Left lung (tissue), 10 donors: ENCODE results near the gene NHERF2. TPM values are rescaled to one million over a fixed set of nuclear protein-coding genes. Genes with fewer than 3 reads are reported as not detected.
A peak's percentile ranks its signal among the peaks of the same experiment; 100 is the strongest.

Experiments used
- ATAC-seq: fragments of 200-7000 bp; cut with Tn5 transposase; one replicate; pipeline ENCODE4 v1.9.1; 2020; ENCODE audit warnings: moderate library complexity
- DNase-seq, 4 donors: peaks; one replicate each; pipeline ENCODE4 v3.0.0-alpha.2; 2013 to 2020
- H3K27ac ChIP-seq, 2 donors: fragments of 200-600 bp; sonication (generic) in 1 of 2; one replicate each; pipeline versions ENCODE4 v1.5.0 to v1.8.0; 2020 to 2021
- H3K27me3 ChIP-seq, 2 donors: fragments of 200-600 bp; sonication (generic) in 1 of 2; one replicate each; pipeline versions ENCODE4 v1.5.0 to v1.8.0; 2020 to 2021
- H3K36me3 ChIP-seq, 2 donors: fragments of 200-600 bp; sonication (generic) in 1 of 2; one replicate each; pipeline versions ENCODE4 v1.5.0 to v1.8.0; 2020 to 2021
- H3K4me1 ChIP-seq, 2 donors: fragments of 200-600 bp; one replicate each; pipeline ENCODE4 v1.8.0; 2021
- H3K4me3 ChIP-seq, 2 donors: fragments of 200-600 bp; sonication (generic) in 1 of 2; one replicate each; pipeline versions ENCODE4 v1.5.0 to v1.8.0; 2020 to 2021; ENCODE audit warnings: mild to moderate bottlenecking in 1 of 2
- H3K9me3 ChIP-seq, 2 donors: fragments of 200-600 bp; sonication (generic) in 1 of 2; one replicate each; pipeline versions ENCODE4 v1.5.0 to v1.8.0; 2020 to 2021
- CTCF ChIP-seq, 2 donors: fragments of 200-600 bp; sonication (generic) in 1 of 2; IDR thresholded peaks; one replicate each; pipeline versions ENCODE4 v1.5.0 to v1.8.0; 2021; ENCODE audit warnings: antibody characterized with exemption in 2 of 2
- intact Hi-C, 2 donors: fragments of 100-400 bp; cut with DNase I; formaldehyde crosslinking; loops; one replicate each; pipeline versions ENCODE4 v1.11.2 to v1.14.2; 2022
- polyA plus RNA-seq, 6 donors: library from polyadenylated mRNA; unstranded; fragments of 120-200 nt; gene quantifications; one replicate each; pipeline ENCODE4 v1.2.1, GENCODE V29; 2013; ENCODE audit not compliant: insufficient read length in 6 of 6
- total RNA-seq, 2 donors: library from RNA; stranded (reverse); fragmentation: NEBNext Ultra II Directional; extraction: Animal tissue kit (Norgen Biotek cat#: 25700); gene quantifications; one replicate each; pipeline ENCODE4 v1.2.1, GENCODE V29; 2021
- donor health status: DM: no; HTN: yes; CAD: no.
- donor health status: DM: no; HTN: no; CAD: no.

Gene NHERF2
- total and polyA plus RNA-seq, 8 donors, result 68.1 to 349 (median 109) TPM

GRCh38 chr16:2037647-2038381 is 11.1 kb downstream of the NHERF2 start:
- Histone ChIP-seq H3K4me3 (peak overlapping the region in 1 of 2 donors; percentile 44), H3K9me3 (no peaks in the 10 kb centered on the region), H3K4me1 (peaks cover 76 to 92% of the 10 kb centered on the region in 2 donors), H3K27me3 (no peaks in the 10 kb centered on the region), H3K36me3 (peaks cover 0 to 21% of the 10 kb centered on the region in 2 donors), H3K27ac (peak overlapping the region; percentile 78 to 85)
- no peak for ATAC-seq
- DNase-seq, result peak in 2 of 4 donors; percentile 65 to 77
- intact Hi-C loops, result no loop called here
- TF ChIP-seq CTCF (IDR thresholded peaks at IDR 0.05), result no peak

GRCh38 chr16:2038382-2039231 is 11.9 kb downstream of the NHERF2 start:
- peak overlapping the region; percentile 81 to 85 for H3K27ac ChIP-seq

GRCh38 chr16:2039274-2040031 is 12.8 kb downstream of the NHERF2 start:
- TF ChIP-seq CTCF (IDR thresholded peaks at IDR 0.05), result no peak
- Histone ChIP-seq H3K4me3 (no peak overlapping the region), H3K27me3 (no peaks in the 10 kb centered on the region), H3K9me3 (no peaks in the 10 kb centered on the region), H3K36me3 (peaks cover 0 to 21% of the 10 kb centered on the region in 2 donors), H3K27ac (peak overlapping the region; percentile 81 to 85), H3K4me1 (peaks cover 76 to 95% of the 10 kb centered on the region in 2 donors)
- DNase-seq (peak; percentile 62 to 99 (median 89)), ATAC-seq (peak; percentile 6)
- intact Hi-C loops, result no loop called here

More at GRCh38 chr16:2038382-2039231, 11.9 kb downstream of the NHERF2 start:
- no peak for TF ChIP-seq CTCF (IDR thresholded peaks at IDR 0.05)
- no peaks in the 10 kb centered on the region for H3K27me3 ChIP-seq
- no peak overlapping the region for H3K4me3 ChIP-seq
- ATAC-seq (no peak), DNase-seq (peak in 3 of 4 donors; percentile 77 to 93 (median 86))
- H3K36me3 ChIP-seq, result peaks cover 0 to 21% of the 10 kb centered on the region in 2 donors
- no peaks in the 10 kb centered on the region for H3K9me3 ChIP-seq
- intact Hi-C loops, result no loop called here
- H3K4me1 ChIP-seq, result peaks cover 75 to 92% of the 10 kb centered on the region in 2 donors

- no peaks in the 10 kb centered on the region for H3K27me3 ChIP-seq
- no peak for ATAC-seq
- H3K4me1 ChIP-seq, result peaks cover 72 to 96% of the 10 kb centered on the region in 2 donors
- peaks cover 0 to 21% of the 10 kb centered on the region in 2 donors for H3K36me3 ChIP-seq
- intact Hi-C loops, result no loop called here
- no peak overlapping the region for H3K4me3 ChIP-seq
- no peak for TF ChIP-seq CTCF (IDR thresholded peaks at IDR 0.05)
- no peaks in the 10 kb centered on the region for H3K9me3 ChIP-seq
- no peak for DNase-seq
- peak overlapping the region; percentile 81 to 85 for H3K27ac ChIP-seq
These were observed 13.5 kb downstream of the NHERF2 start for GRCh38 chr16:2040041-2040786.
